Keratinocyte (primary cell): ENCODE data around the gene NAMPT.

Source experiments
- CTCF ChIP-seq, 3 experiments: IDR thresholded peaks in 1 of 3; conservative IDR thresholded peaks in 1 of 3; optimal IDR thresholded peaks in 1 of 3; 2 replicates in 2 of 3; 3 replicates in 1 of 3; pipeline versions ENCODE3 to v1.5.1; 2011; ENCODE audit warnings: low read length in 3 of 3, mild to moderate bottlenecking in 3 of 3, moderate library complexity in 2 of 3, control low read depth in 1 of 3, inconsistent platforms in 1 of 3; ENCODE audit not compliant: insufficient read depth in 2 of 3; ENCODE audit errors: extremely low read depth in 1 of 3
- EZH2 ChIP-seq: IDR thresholded peaks from one replicate; pipeline ENCODE4 v1.6.1; 2012; ENCODE audit warnings: inconsistent platforms, mild to moderate bottlenecking, low read length, moderate library complexity

- TF ChIP-seq EZH2 = no peak
- no peak for TF ChIP-seq CTCF (optimal IDR thresholded peaks at IDR 0.05 in 1 of 3, IDR thresholded peaks at IDR 0.05 in 1 of 3, conservative IDR thresholded peaks at IDR 0.05 in 1 of 3; ENCODE audit: extremely low read depth in 1 of 3, insufficient read depth in 2 of 3, low read length in 3 of 3)
These were observed 77.8 kb downstream of the NAMPT start for GRCh38 chr7:106206826-106207541.
